ENCODE measurements around the gene PPP1R13L.
"Not testable (repeated sequence)": the region's sequence is repeated elsewhere in the genome, so short reads cannot be mapped to it uniquely, and the experiment has no call there.

PPP1R13L gene

DNA sequence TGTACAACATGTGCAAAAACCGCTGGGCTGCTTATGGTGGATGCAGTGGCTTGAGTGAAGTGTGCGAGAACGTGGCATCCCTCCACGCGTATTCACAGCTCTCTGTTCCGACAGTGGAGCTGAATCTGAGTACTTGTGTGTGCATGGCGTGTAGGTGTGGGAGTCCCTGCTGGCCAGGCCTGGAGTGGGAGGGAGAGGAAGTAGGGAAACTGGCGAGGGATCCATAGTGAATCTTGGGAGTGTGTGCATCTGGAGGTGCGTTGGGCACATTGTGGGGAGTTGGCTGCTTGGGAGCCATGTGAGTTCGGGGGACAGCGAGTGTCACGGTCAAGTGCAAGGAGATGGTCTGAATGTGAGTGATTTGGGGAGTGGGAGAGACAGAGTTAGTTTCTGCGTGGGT lies 62.0 kb downstream of the PPP1R13L start:
- DNase-seq = no peak

DNA sequence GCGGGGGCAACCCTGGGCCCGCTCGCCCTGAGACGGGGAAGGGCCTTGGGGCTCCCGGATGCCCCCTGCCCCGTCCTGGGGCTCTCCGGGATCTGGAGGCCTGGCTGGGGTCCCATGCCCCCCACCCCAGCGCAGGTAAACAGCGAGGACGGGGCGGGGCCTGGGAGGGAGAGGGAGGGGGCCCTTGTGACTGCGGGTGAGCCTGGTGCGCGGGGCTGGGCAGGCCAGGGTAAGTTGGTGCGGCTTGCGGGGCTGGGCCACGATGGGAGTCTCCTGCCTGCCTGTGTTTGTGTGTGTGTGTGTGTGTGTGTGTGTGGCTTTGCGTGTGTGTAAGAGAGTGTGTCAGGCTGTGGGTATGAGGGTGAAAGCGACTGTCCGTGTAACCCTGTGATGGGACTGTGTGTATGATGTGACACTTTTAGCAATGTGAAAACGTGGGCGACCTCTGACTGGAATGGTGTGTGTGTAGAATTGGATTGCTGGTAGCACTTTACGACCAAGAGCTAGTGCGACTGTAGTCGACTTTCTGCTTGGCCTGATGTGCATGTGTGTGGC lies 63.9 kb downstream of the PPP1R13L start:
- DNase-seq = no peak

DNA sequence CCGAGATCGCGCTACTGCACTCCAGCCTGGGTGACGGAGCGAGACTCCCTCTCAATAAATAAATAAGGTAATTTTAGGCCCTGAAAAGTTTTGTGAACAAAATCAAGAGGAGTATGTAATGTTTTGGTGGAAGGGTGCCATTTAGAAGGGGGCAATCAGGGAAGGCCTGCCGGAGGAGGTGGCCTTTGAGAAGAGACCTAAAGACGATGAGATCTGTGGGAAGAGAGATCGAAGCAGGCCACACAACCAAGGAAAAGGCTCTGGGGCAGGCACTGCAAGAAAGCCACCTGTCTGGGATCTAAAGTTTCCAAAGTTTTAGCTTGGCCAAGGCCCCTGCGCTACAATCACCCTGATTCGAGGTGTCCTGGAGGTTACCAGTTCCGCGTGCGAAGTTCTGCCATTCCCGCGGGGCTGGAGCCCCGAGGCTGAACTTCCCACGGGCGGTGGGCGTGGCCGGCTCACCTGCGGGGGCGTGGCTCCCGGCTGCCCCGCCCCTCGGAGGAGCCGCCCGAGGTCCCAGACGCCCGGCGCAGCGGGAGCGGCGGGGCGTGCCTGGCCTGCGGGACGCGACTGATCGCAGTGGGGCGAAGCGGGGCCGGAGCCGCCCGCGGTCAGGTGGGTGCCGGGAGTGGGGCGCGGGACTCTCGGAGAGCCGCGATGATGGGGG lies 64.5 kb downstream of the PPP1R13L start, which contains the start of gene KLC3:
Gene KLC3 (plus strand): TSS at position 519 of the 667 bp plus-strand sequence. CDS start 4,792 bp downstream, outside the sequence.
- peak; percentile 59 for DNase-seq

DNA sequence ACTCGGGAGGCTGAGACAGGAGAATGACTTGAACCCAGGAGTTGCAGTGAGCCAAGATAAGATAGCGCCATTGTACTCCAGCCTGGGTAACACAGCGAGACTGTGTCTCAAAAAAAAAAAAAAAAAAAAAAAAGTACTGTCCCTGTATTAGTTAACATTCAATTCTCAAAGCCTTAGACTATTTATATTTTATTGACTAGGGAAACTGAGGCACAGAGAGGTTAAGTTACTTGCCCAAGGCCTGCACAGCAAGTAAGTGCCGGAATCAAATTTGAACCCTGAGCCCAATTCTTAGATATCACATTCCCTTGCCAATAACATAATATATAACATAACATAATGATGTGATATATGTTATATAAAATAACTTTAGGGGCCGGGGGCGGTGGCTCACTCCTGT lies 65.2 kb downstream of the PPP1R13L start:
- no peak for DNase-seq

DNA sequence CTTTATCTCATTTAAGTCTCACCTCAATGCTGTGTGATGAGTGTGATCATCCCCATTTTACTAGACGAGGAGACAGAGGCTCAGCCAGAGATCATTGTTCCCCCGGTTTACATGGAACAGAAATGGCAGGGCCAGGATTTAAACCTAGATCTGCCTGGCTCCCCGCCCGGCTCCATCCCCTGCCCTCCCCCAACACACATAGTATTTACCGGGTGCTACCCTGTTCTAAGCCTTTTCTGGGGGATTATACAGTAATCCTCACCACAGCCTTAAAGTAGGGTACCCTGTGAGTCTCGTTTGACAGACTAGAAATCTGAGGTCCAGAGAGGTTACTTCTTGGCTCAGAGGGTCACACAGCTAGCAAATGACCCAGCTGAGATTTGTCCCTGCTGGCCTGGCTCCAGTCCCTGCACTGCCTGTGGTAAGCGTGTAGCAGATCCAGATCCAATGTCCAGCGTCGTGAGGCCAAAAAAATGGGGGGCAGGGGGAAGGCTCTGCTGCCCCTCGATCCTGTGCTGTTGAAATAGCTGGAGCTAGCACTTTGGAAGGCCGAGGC lies 68.1 kb downstream of the PPP1R13L start:
- DNase-seq = no peak

DNA sequence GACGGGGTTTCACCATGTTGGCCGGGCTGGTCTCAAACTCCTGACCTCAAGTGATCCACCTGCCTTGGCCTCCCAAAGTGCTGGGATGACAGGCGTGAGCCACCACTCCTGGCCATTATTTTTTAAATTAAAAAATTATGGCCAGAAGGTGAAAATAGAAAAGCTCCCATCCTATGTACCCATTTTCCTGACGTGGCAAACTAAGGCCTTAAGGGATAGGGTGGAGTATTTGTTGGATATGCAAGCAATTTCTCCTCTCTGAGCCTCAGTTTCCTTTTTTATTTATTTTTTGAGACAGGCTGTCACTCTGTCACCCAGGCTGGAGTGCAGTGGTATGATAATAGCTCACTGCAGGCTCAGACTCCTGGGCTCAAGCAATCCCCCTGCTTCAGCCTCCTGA lies 70.0 kb downstream of the PPP1R13L start:
- DNase-seq = not testable (repeated sequence)

DNA sequence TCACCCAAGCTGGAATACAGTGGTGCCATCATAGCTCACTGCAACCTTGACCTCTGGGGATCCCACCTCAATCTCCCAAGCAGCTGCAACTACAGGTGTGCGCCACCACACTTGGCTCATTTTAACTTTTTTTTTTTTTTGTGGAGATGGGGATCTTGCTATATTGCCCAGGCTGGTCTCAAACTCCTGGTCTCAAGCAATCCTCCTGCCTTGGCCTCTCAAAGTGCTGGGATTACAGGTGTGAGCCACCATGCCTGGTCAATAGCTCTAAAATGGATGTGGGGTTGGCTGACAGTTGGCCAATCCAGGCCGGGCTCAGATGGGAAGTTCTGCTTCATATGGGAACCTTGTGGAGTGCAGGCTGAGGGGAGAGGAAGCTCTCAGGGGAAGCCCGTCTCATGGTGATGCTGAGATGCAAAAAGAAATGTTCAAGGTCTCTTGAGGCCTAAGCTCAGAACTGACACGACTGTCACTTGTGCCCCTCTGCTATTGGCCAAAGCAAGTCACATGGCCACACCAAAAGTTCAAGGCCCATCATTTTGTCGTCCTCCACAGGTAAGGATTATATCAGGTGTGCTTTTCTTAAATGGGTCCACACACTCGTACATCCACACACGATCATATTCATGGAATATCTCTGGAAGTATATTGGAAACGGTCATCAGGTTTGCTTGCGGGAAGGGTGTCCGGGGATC lies 71.1 kb downstream of the PPP1R13L start:
- no peak for DNase-seq

DNA sequence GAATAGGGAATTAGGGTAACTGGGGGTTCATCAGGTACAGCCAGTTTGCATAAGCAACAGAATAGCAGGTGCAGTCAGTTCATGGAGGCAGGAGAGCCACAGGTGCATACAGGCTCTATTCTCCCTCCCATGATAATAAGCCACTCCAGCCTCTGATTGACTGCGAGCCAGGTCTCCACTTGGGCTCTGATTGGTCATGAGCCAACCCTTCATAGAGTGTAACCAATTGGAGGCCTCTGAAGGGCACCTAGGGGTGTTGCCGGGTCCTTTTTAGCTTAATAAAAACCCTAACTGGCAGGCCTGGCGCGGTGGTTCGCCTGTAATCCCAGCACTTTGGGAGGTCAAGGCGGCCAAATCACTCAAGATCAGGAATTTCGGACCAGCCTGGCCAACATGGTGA lies 73.5 kb downstream of the PPP1R13L start:
- DNase-seq = no peak
